ENCODE data around the gene CA14. TPM values are rescaled to one million over a fixed set of nuclear protein-coding genes. Genes with fewer than 3 reads are reported as not detected.

The CA14 gene
- total RNA-seq, 1 donor from 2014 or later, result 0.38 TPM

DNA sequence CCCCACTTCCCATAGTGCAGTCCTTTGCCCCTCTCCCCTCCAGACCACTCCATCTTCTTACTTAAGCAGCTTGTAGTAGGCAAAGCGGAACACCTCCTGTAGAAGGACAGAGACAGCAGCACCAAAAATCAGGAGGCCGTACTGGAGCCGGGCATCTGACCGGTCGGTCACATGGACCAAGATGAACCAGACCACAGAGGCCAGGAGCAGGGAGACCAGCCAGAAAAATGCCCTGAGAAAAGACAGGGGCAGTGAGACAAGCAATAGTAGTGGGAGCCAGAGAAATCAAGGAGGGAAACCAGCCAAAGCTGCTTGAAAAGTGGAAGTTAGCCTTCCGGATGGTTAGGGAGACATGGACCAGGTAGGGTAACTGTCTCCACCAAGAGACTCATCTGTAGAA is 10.3 kb downstream of the CA14 start:
- Histone ChIP-seq H3K4me1 (peaks cover 29% of the 10 kb centered on the region), H3K27ac (peak overlapping the region; percentile 92), H3K27me3 (ENCODE audit: low read depth) (no peaks in the 10 kb centered on the region), H3K36me3 (peaks cover 34% of the 10 kb centered on the region), H3K9me3 (no peaks in the 10 kb centered on the region), H3K4me3 (peak overlapping the region; percentile 95)
- intact Hi-C loops (cut with DNase I), result no loop called here
- TF ChIP-seq, protein P1, sequence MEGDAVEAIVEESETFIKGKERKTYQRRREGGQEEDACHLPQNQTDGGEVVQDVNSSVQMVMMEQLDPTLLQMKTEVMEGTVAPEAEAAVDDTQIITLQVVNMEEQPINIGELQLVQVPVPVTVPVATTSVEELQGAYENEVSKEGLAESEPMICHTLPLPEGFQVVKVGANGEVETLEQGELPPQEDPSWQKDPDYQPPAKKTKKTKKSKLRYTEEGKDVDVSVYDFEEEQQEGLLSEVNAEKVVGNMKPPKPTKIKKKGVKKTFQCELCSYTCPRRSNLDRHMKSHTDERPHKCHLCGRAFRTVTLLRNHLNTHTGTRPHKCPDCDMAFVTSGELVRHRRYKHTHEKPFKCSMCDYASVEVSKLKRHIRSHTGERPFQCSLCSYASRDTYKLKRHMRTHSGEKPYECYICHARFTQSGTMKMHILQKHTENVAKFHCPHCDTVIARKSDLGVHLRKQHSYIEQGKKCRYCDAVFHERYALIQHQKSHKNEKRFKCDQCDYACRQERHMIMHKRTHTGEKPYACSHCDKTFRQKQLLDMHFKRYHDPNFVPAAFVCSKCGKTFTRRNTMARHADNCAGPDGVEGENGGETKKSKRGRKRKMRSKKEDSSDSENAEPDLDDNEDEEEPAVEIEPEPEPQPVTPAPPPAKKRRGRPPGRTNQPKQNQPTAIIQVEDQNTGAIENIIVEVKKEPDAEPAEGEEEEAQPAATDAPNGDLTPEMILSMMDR (IDR thresholded peaks at IDR 0.05), result no peak
- DNase-seq (no peak), ATAC-seq (no peak)

DNA sequence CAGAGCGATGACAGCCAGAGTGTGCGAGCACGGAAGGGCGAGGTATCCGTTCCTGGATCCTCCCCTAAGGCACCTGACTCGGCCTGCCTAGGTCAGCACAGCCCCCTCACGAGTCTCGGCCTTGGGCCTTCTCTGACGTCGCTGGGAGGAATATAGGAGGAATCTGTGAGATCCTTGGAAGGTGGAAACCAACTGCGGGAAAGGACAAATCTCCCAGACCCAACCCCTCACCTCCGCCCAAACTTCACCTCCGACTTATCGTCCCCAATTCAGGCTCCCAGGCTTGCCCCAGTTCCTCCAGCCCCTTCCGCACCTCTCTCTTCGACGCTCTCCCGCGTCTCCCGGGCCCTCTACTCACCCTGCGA is 10.7 kb downstream of the CA14 start:
- Histone ChIP-seq H3K36me3 (peaks cover 34% of the 10 kb centered on the region), H3K27me3 (ENCODE audit: low read depth) (no peaks in the 10 kb centered on the region), H3K4me3 (peak overlapping the region; percentile 95), H3K9me3 (no peaks in the 10 kb centered on the region), H3K4me1 (peaks cover 33% of the 10 kb centered on the region), H3K27ac (peak overlapping the region; percentile 92)
- DNase-seq (peak; percentile 64), ATAC-seq (peak; percentile 72 to 79)
- intact Hi-C loops (cut with DNase I), result no loop called here
- TF ChIP-seq, protein P1 (IDR thresholded peaks at IDR 0.05), result no peak

DNA sequence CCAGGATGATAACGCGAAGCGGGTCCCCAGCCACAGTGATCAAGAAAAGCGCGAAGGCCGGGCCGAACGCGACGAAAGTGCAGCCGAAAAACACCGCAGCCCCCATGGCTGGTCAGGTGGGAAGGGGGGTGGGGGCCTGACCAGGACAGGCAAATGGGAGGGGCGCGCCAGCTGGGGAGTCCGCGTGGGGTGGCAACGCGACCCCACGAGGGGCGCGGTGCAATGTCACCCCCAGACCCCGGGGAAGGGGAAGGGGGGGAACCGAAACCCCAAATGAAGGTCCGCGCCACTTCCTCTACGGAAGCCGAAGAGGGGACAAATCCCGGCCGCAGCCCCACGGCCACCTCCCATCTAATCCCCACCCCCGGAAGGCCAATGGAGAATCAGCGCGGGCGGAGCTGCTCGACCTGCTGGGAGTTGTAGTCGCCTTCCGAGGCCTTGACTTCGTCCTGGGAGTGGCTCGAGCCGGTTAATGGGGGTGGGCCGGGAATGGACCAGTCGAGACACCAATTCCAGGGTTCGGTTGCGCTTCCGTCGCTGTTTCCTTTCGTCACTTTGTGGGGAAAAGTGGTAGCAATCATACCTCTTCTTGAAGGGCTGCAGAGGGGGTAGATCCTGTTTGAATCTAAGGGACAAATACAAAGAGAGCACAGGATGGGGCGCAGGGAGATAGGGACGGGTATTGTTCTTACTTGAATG is 11.3 kb downstream of the CA14 start, which contains the start of gene APH1A:
APH1A (minus strand) TSS at position 312 of the 699 bp plus-strand sequence; CDS start at position 106, 206 bp downstream.
- Histone ChIP-seq H3K4me3 (peak within 1 kb of the TSS; percentile 95), H3K27me3 (ENCODE audit: low read depth) (no peaks in the 10 kb centered on the region), H3K4me1 (peaks cover 33% of the 10 kb centered on the region), H3K36me3 (peaks cover 34% of the 10 kb centered on the region), H3K9me3 (no peaks in the 10 kb centered on the region), H3K27ac (peak within 1 kb of the TSS; percentile 92)
- TF ChIP-seq, protein P1 (IDR thresholded peaks at IDR 0.05), result no peak
- DNase-seq (peak; percentile 98), ATAC-seq (peak; percentile 98 to 99)
- intact Hi-C loops (cut with DNase I), result no loop called here

DNA sequence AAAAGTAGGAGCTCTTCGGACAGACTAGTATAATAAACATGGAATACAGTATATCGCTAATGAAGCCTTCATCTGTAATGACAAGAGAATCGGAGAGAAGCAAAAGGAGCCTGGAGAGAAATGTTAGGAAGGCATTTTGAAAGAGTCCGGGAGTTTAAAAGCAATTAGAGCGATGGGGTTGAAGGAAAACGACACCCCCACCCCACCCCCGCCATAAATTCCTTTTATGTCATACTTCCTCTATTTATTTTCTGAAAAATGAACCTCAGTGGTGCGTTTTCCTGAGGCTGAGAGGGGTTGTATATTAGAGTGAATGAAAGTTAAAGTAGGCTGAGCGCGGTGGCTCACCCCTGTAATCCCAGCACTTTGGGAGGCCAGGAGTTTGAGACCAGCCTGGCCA is 11.9 kb downstream of the CA14 start:
- intact Hi-C loops (cut with DNase I), result no loop called here
- no peak for ATAC-seq
- H3K27ac ChIP-seq, result peak overlapping the region; percentile 92

DNA sequence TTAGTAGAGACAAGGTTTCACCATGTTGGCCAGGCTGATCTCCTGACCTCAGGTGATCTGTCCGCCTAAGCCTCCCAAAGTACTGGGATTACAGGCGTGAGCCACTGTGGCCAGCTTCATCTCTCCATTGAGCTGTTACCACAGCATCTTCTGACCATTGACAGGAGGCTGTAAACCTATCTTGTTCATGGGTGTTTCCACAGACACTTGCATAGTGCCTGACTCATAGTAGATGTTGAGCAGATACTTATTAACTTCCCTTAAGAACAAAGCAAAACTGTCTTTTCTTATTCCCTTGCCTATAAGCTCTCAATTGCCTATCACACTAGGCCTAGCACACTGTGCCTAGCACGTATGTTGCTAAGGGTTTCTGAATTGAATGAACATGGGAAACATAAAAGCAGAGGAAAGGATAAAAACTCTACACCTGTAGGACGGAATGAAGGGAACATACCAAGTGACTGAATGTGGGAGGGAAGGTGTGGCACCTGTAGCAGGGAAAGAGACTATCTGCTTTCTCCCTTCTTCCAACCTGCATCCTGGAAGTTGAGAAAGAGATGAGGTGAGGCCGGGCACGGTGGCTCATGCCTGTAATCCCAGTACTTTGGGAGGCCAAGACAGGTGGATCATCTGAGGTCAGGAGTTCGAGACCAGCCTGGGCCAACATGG is 13.9 kb downstream of the CA14 start:
- ATAC-seq, result no peak
- H3K27ac ChIP-seq, result peak overlapping the region; percentile 53

More for the DNA sequence above, 11.9 kb downstream of the CA14 start:
- no peaks in the 10 kb centered on the region for H3K27me3 ChIP-seq (ENCODE audit: low read depth)
- no peak for DNase-seq
- TF ChIP-seq, protein P1 (IDR thresholded peaks at IDR 0.05), result no peak
- peak overlapping the region; percentile 95 for H3K4me3 ChIP-seq
- H3K36me3 ChIP-seq, result peaks cover 29% of the 10 kb centered on the region
- no peaks in the 10 kb centered on the region for H3K9me3 ChIP-seq
- peaks cover 33% of the 10 kb centered on the region for H3K4me1 ChIP-seq

More for the DNA sequence above, 13.9 kb downstream of the CA14 start:
- no peak for DNase-seq
- no peak overlapping the region for H3K4me3 ChIP-seq
- no peaks in the 10 kb centered on the region for H3K9me3 ChIP-seq
- H3K4me1 ChIP-seq, result peaks cover 33% of the 10 kb centered on the region
- peaks cover 9% of the 10 kb centered on the region for H3K36me3 ChIP-seq
- intact Hi-C loops (cut with DNase I), result no loop called here
- TF ChIP-seq, protein P1 (IDR thresholded peaks at IDR 0.05), result no peak
- H3K27me3 ChIP-seq (ENCODE audit: low read depth), result no peaks in the 10 kb centered on the region

Measured in lower lobe of right lung (tissue), 2 donors.